NCI-H2081 treated with DMSO at 0.1 percent for 48 hours (cell line): ENCODE data around the gene ANAPC1.
"Not testable (repeated sequence)": the region's sequence is repeated elsewhere in the genome, so short reads cannot be mapped to it uniquely, and the experiment has no call there.

Experiments
- DNase-seq: peaks from one replicate; lab custom pipeline; 2025; lab: John Stamatoyannopoulos, UW

Gene ANAPC1

GRCh38 chr2:111727611-111728110 lies 156.3 kb downstream of the ANAPC1 start:
- DNase-seq: not testable (repeated sequence)

- not testable (repeated sequence) for DNase-seq
Observed at GRCh38 chr2:111725742-111726141, 158.3 kb downstream of the ANAPC1 start.

GRCh38 chr2:111719610-111720009 lies 164.4 kb downstream of the ANAPC1 start:
- not testable (repeated sequence) for DNase-seq
